Gastrocnemius medialis (tissue), 4 donors: ENCODE measurements around the gene ANAPC1. TPM values are rescaled to one million over a fixed set of nuclear protein-coding genes. Genes with fewer than 3 reads are reported as not detected.
"Not testable (repeated sequence)": the region's sequence is repeated elsewhere in the genome, so short reads cannot be mapped to it uniquely, and the experiment has no call there.

ENCODE experiments used
- ATAC-seq, 2 donors: fragments of 150-250 bp; one replicate each; pipeline ENCODE4 v1.9.1; 2016
- DNase-seq, 2 donors: peaks; one replicate each; pipeline ENCODE4 v3.0.0-alpha.2; 2019
- H3K27ac ChIP-seq, 4 donors: fragments of 200-600 bp; sonication (generic); 1 replicate in 1 of 4; 2 replicates in 3 of 4; pipeline ENCODE4 v1.5.1; 2016 to 2018; ENCODE audit warnings: mild to moderate bottlenecking in 2 of 4, moderate library complexity in 1 of 4
- H3K27me3 ChIP-seq, 3 donors: fragments of 200-600 bp; sonication (generic) in 2 of 3; 1 replicate in 1 of 3; 2 replicates in 2 of 3; pipeline versions ENCODE4 v1.5.1 to v1.6.0; 2016 to 2019; ENCODE audit warnings: mild to moderate bottlenecking in 1 of 3, moderate library complexity in 1 of 3
- H3K36me3 ChIP-seq, 2 donors: fragments of 200-600 bp; sonication (generic) in 1 of 2; one replicate each; pipeline ENCODE4 v1.5.1; 2017 to 2018
- H3K4me1 ChIP-seq, 2 donors: fragments of 200-600 bp; sonication (generic) in 1 of 2; one replicate each; pipeline ENCODE4 v1.5.1; 2016 to 2017; ENCODE audit warnings: mild to moderate bottlenecking in 2 of 2
- H3K4me3 ChIP-seq, 4 donors: fragments of 200-600 bp; sonication (generic) in 3 of 4; 1 replicate in 1 of 4; 2 replicates in 3 of 4; pipeline ENCODE4 v1.5.1; 2016 to 2019; ENCODE audit warnings: mild to moderate bottlenecking in 2 of 4
- H3K9me3 ChIP-seq, 3 donors: fragments of 200-600 bp; sonication (generic) in 2 of 3; 1 replicate in 1 of 3; 2 replicates in 2 of 3; pipeline ENCODE4 v1.5.1; 2016 to 2019
- in situ Hi-C, 4 donors: fragments of 200-750 bp; cut with MboI; loops; one replicate each; pipeline versions ENCODE4 v1.15.0 to v1.8.0; 2017; ENCODE audit warnings: low sequenced_read_pairs in 4 of 4
- intact Hi-C: fragments of 100-400 bp; cut with DNase I; formaldehyde crosslinking; loops from one replicate; pipeline ENCODE4 v1.15.1; 2023; ENCODE audit warnings: low total_unique reads
- microRNA-seq, 2 donors: library from miRNA; unstranded; fragments of <30 nt; microRNA quantifications; one replicate each; pipeline ENCODE4, GENCODE V29; 2016; ENCODE audit warnings: borderline replicate concordance in 2 of 2
- total RNA-seq, 4 donors: library from RNA; depleted of rRNA; stranded (reverse); fragments of >200 nt; gene quantifications; one replicate each; pipeline versions ENCODE4 v1.1.0 to v1.2.3, GENCODE V29; 2016

Gene ANAPC1
- total RNA-seq, 4 donors from 2014 or later: 28.3 to 33.9 (median 30.8) TPM

DNA sequence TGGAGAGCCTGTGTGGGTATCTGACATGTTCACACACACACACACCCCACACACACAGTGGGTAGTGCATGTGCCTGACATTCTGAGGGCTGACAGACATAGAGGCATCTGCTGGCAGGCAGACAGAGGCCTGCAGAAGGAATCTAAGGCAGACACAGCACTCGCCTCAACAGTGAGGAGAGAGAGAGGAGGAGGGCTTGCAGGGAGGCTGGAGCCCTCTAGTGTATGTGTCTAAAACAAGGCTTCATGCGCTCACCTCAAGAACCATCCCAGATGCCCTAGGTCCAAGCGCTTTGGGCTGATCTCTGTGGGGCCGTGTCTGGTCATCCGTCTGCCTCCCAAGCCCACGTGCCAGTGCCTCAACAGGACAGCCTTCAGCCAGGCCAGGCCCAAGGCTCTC is 158.3 kb downstream of the ANAPC1 start:
- H3K36me3 ChIP-seq, H3K27me3 ChIP-seq, H3K4me3 ChIP-seq, intact Hi-C loops, H3K9me3 ChIP-seq, H3K27ac ChIP-seq, DNase-seq, H3K4me1 ChIP-seq, in situ Hi-C loops: not testable (repeated sequence)
- ATAC-seq: peak; percentile 19 to 35

DNA sequence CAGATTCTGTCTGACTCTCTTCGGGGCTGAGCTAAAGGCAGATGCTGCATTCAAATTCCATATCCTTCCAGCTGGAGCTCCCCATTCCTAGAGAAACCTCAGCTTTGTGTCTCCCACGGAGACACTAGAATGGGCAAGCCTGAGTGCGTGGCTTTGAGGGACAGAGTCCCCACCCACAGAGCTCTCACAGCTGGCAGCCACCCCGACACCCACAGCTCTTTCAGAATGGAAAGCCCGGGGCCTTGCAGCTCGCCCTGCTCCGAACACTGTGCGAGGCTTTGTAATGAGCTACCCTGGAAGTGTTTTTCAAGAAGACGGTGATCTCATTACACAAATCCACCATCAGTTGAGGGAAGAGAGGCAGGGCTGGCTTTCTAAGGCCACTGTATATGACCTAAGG is 164.4 kb downstream of the ANAPC1 start:
- H3K4me1 ChIP-seq, H3K36me3 ChIP-seq, H3K27me3 ChIP-seq, ATAC-seq, DNase-seq, H3K9me3 ChIP-seq, H3K27ac ChIP-seq, H3K4me3 ChIP-seq, intact Hi-C loops: not testable (repeated sequence)
- in situ Hi-C loops: loop anchor here in 3 of 4 donors (25.0 kb wide), 3 partner anchors 607 to 932 kb away; partner anchors contain the start of gene BCL2L11 (in 2 of the 3)

Small RNA genes within 50 kb of the gene (microRNA-seq; reads per million reads assigned to microRNA genes)
- gene MIR4771-2: 0 reads per million in 2 donors

Other genes starting within 250 kb of the ANAPC1 start
- gene MERTK, start 14.4 kb upstream of the ANAPC1 start, total RNA-seq: 1 to 10 TPM; 2.4 to 5.7 (median 3.7) TPM
- 1 to 10 TPM; 2.6 to 5.0 (median 3.1) TPM for gene TMEM87B, start 171.1 kb upstream of the ANAPC1 start, total RNA-seq